HG02852 (cell line): Measurements from ENCODE around the gene NTF3.
"Not testable (repeated sequence)": the region's sequence is repeated elsewhere in the genome, so short reads cannot be mapped to it uniquely, and the experiment has no call there.

Experiments used
- ATAC-seq: cut with Tn5 transposase; IDR thresholded peaks from one replicate; pipeline ENCODE4 v1.9.1; 2021; ENCODE audit warnings: mild to moderate bottlenecking, moderate library complexity; ENCODE audit not compliant: unreplicated experiment

The NTF3 gene

GRCh38 chr12:5524769-5525436 lies 93.0 kb downstream of the NTF3 start:
- no peak for ATAC-seq

GRCh38 chr12:5525783-5526367 lies 94.0 kb downstream of the NTF3 start:
- ATAC-seq, result no peak

GRCh38 chr12:5533368-5533767 lies 101.5 kb downstream of the NTF3 start:
- no peak for ATAC-seq

GRCh38 chr12:5534426-5535199 lies 102.7 kb downstream of the NTF3 start:
- ATAC-seq, result no peak

GRCh38 chr12:5535541-5535940 lies 103.6 kb downstream of the NTF3 start:
- no peak for ATAC-seq

GRCh38 chr12:5537026-5537615 lies 105.2 kb downstream of the NTF3 start:
- ATAC-seq, result not testable (repeated sequence)

- ATAC-seq, result no peak
These were observed 105.9 kb downstream of the NTF3 start for GRCh38 chr12:5537771-5538170.
